GM18526 (cell line): ENCODE results near the gene SGPL1.

Experiments
- POLR2A ChIP-seq: IDR thresholded peaks from 3 replicates; pipeline ENCODE4 v1.6.1; 2011; ENCODE audit not compliant: insufficient read length; ENCODE audit errors: extremely low read depth

Gene SGPL1

GRCh38 chr10:70880077-70880534 lies 64.4 kb downstream of the SGPL1 start:
- no peak for TF ChIP-seq POLR2A

GRCh38 chr10:70884741-70885140 lies 69.0 kb downstream of the SGPL1 start:
- no peak for TF ChIP-seq POLR2A

- TF ChIP-seq POLR2A: no peak
These were observed 69.7 kb downstream of the SGPL1 start for GRCh38 chr10:70885481-70885880.

GRCh38 chr10:70885931-70886903 lies 70.5 kb downstream of the SGPL1 start:
- no peak for TF ChIP-seq POLR2A

- TF ChIP-seq POLR2A: no peak
These were observed 71.3 kb downstream of the SGPL1 start for GRCh38 chr10:70886921-70887665.

- TF ChIP-seq POLR2A: peak; percentile 45
These were observed 72.4 kb downstream of the SGPL1 start, which contains the start of gene PCBD1 for GRCh38 chr10:70887804-70888800. PCBD1 (minus strand) TSS chr10:70888565; CDS start chr10:70888533, 32 bp downstream.

GRCh38 chr10:70889291-70889690 lies 73.5 kb downstream of the SGPL1 start:
- no peak for TF ChIP-seq POLR2A

GRCh38 chr10:70890917-70891431 lies 75.2 kb downstream of the SGPL1 start:
- TF ChIP-seq POLR2A: no peak

GRCh38 chr10:70891627-70892026 lies 75.9 kb downstream of the SGPL1 start:
- no peak for TF ChIP-seq POLR2A

- no peak for TF ChIP-seq POLR2A
These were observed 76.9 kb downstream of the SGPL1 start for GRCh38 chr10:70892631-70893030.

GRCh38 chr10:70893227-70894006 lies 77.7 kb downstream of the SGPL1 start:
- no peak for TF ChIP-seq POLR2A

GRCh38 chr10:70894416-70894815 lies 78.7 kb downstream of the SGPL1 start:
- TF ChIP-seq POLR2A: no peak

- no peak for TF ChIP-seq POLR2A
These were observed 80.8 kb downstream of the SGPL1 start for GRCh38 chr10:70896551-70896950.

- TF ChIP-seq POLR2A: no peak
These were observed 82.9 kb downstream of the SGPL1 start for GRCh38 chr10:70898687-70899086.
